ENCODE data around the gene NUP43. TPM values are rescaled to one million over a fixed set of nuclear protein-coding genes. Genes with fewer than 3 reads are reported as not detected.
"Not testable (repeated sequence)": the region's sequence is repeated elsewhere in the genome, so short reads cannot be mapped to it uniquely, and the experiment has no call there.

Gene NUP43
- total and polyA plus RNA-seq, 12 donors = 10.0 to 34.3 (median 29.5) TPM

- DNase-seq = peak; percentile 85 to 92
- H3K9me3 ChIP-seq = no peaks in the 10 kb centered on the region
- intact Hi-C loops (cut with DNase I) = no loop called here
- H3K4me3 ChIP-seq = peak within 1 kb of the TSS; percentile 72 to 100 (median 97)
- peaks cover 0 to 63% (median 39%) of the 10 kb centered on the region in 9 donors for H3K4me1 ChIP-seq
- TF ChIP-seq CTCF (IDR thresholded peaks at IDR 0.05) = peak in 1 of 9 donors; percentile 16
- H3K27me3 ChIP-seq = no peaks in the 10 kb centered on the region
- no peaks in the 10 kb centered on the region for H3K36me3 ChIP-seq
- H3K27ac ChIP-seq = peak within 1 kb of the TSS; percentile 80 to 96 (median 94)
- ATAC-seq = peak; percentile 96 to 99 (median 98)
- 0 to 1% methylated on average over 60 of the region's 60 CpGs for WGBS, 2 donors
These were observed 3.3 kb upstream of the NUP43 start, which contains the start of gene PCMT1 for GRCh38 chr6:149749594-149750135. TSS of gene PCMT1 (plus strand) at chr6:149749741. CDS start at chr6:149749902, 161 bp downstream.

GRCh38 chr6:149749082-149749593, 2.8 kb upstream of the NUP43 start:
- H3K27ac ChIP-seq = peak overlapping the region; percentile 80 to 96 (median 94)
- WGBS, 2 donors = 0% methylated on average over 25 of the region's 38 CpGs
- ATAC-seq = peak; percentile 0 to 23 (median 14)
- H3K36me3 ChIP-seq; H3K9me3 ChIP-seq; H3K27me3 ChIP-seq; intact Hi-C loops (cut with DNase I); DNase-seq: not testable (repeated sequence)
- H3K4me3 ChIP-seq = peak overlapping the region; percentile 72 to 100 (median 97)
- H3K4me1 ChIP-seq = peaks cover 0 to 63% (median 33%) of the 10 kb centered on the region in 9 donors

GRCh38 chr6:149745252-149745651, 1.1 kb downstream of the NUP43 start:
- ATAC-seq; H3K27me3 ChIP-seq; DNase-seq; H3K27ac ChIP-seq; intact Hi-C loops (cut with DNase I); H3K9me3 ChIP-seq: not testable (repeated sequence)
- H3K36me3 ChIP-seq = peaks cover 0 to 41% (median 28%) of the 10 kb centered on the region in 9 donors
- WGBS, 2 donors = 79 to 90% methylated on average over 10 of the region's 10 CpGs
- peaks cover 0 to 30% (median 19%) of the 10 kb centered on the region in 9 donors for H3K4me1 ChIP-seq
- peak overlapping the region in 7 of 10 donors; percentile 75 to 84 (median 80) for H3K4me3 ChIP-seq

GRCh38 chr6:149734915-149735314, 11.4 kb downstream of the NUP43 start:
- no peaks in the 10 kb centered on the region for H3K9me3 ChIP-seq
- DNase-seq = no peak
- TF ChIP-seq CTCF (IDR thresholded peaks at IDR 0.05) = no peak
- no peak for ATAC-seq
- no peak overlapping the region for H3K4me3 ChIP-seq
- H3K27me3 ChIP-seq = no peaks in the 10 kb centered on the region
- peaks cover 0 to 8% (median 0%) of the 10 kb centered on the region in 9 donors for H3K4me1 ChIP-seq
- H3K36me3 ChIP-seq = peaks cover 0 to 100% (median 51%) of the 10 kb centered on the region in 9 donors
- 95 to 100% methylated on average over 1 of the region's 1 CpG for WGBS, 2 donors
- no peak overlapping the region for H3K27ac ChIP-seq
- intact Hi-C loops (cut with DNase I) = no loop called here

- no peak overlapping the region for H3K27ac ChIP-seq
- peaks cover 0 to 100% (median 52%) of the 10 kb centered on the region in 9 donors for H3K36me3 ChIP-seq
- H3K9me3 ChIP-seq = no peaks in the 10 kb centered on the region
- intact Hi-C loops (cut with DNase I) = no loop called here
- 98 to 99% methylated on average over 2 of the region's 2 CpGs for WGBS, 2 donors
- H3K27me3 ChIP-seq = no peaks in the 10 kb centered on the region
- ATAC-seq (no peak), DNase-seq (no peak)
- peaks cover 0 to 23% (median 0%) of the 10 kb centered on the region in 9 donors for H3K4me1 ChIP-seq
- no peak for TF ChIP-seq CTCF (IDR thresholded peaks at IDR 0.05)
- H3K4me3 ChIP-seq = no peak overlapping the region
These were observed 13.1 kb downstream of the NUP43 start for GRCh38 chr6:149733089-149733720.

All from heart right ventricle (tissue), 16 donors.